Motor neuron (in vitro differentiated cells): ENCODE results near the gene PIGR. TPM values are rescaled to one million over a fixed set of nuclear protein-coding genes. Genes with fewer than 3 reads are reported as not detected.
A peak's percentile ranks its signal among the peaks of the same experiment; 100 is the strongest.

ENCODE experiments used
- ATAC-seq, 8 experiments: fragments of 200-7000 bp; cut with Tn5 transposase; replicated peaks in 6 of 8; 2 replicates each; pipeline ENCODE4 v1.8.0; 2021; ENCODE audit warnings: mild to moderate bottlenecking in 8 of 8, moderate library complexity in 8 of 8
- H3K27ac ChIP-seq, 2 donors: fragments of 250-450 bp; sonication (Bioruptor Pico); 2 replicates each; pipeline ENCODE4 v1.9.0; 2021; ENCODE audit warnings: antibody characterized with exemption in 2 of 2, mild to moderate bottlenecking in 2 of 2, moderate library complexity in 1 of 2
- H3K4me1 ChIP-seq, 2 donors: fragments of 250-450 bp; sonication (Bioruptor Pico); replicated peaks in 1 of 2; 2 replicates each; pipeline ENCODE4 v1.6.1; 2021; ENCODE audit warnings: antibody characterized with exemption in 2 of 2, mild to moderate bottlenecking in 2 of 2, moderate library complexity in 1 of 2
- H3K4me3 ChIP-seq, 5 donors: fragments of 250-450 bp; sonication (Bioruptor Pico); 2 replicates each; pipeline ENCODE4 v1.9.0; 2021; ENCODE audit warnings: antibody characterized with exemption in 5 of 5, mild to moderate bottlenecking in 5 of 5, moderate library complexity in 4 of 5
- WGBS, 10 experiments: fragments of 450-650 bp; shearing (Covaris generic); methylation state at CpG; one replicate each; pipeline ENCODE4 v1.0.0; 2022; 5-methylcytosine and 5-hydroxymethylcytosine counted together
- in situ Hi-C, 9 experiments: fragments of 400-800 bp; cut with MboI; loops; one replicate each; pipeline ENCODE4 v1.15.0; 2021; ENCODE audit warnings: low sequenced_read_pairs in 9 of 9, low pct_unique_long_range_greater_than_20kb in 2 of 9; ENCODE audit not compliant: unreplicated experiment in 9 of 9
- total RNA-seq, 8 experiments: library from RNA; unstranded; fragments of 300-600 nt; gene quantifications; 2 replicates each; pipeline versions ENCODE4 v1.2.3 to v1.2.4, GENCODE V29; 2022

PIGR gene
- total RNA-seq, 8 experiments from 2014 or later, result 0.04 to 0.47 (median 0.14) TPM; not detected in 4

- Histone ChIP-seq H3K4me1 (peaks cover 4 to 7% of the 10 kb centered on the region in 2 donors), H3K27ac (no peak overlapping the region), H3K4me3 (no peak overlapping the region)
- WGBS, 10 experiments, result 17 to 100% (median 85%) methylated on average over 1 to 3 of the region's 3 CpGs; no CpG with 5 or more reads in 2 of the 10 experiments
- no peak for ATAC-seq
- in situ Hi-C loops, result no loop called here
These were observed 5.7 kb downstream of the PIGR start for GRCh38 chr1:206940588-206940936.

GRCh38 chr1:206939841-206940587 lies 6.3 kb downstream of the PIGR start:
- ATAC-seq, result no peak
- in situ Hi-C loops, result no loop called here
- WGBS, 10 experiments, result 72 to 100% (median 93%) methylated on average over 1 to 9 of the region's 9 CpGs; no CpG with 5 or more reads in 2 of the 10 experiments

GRCh38 chr1:206939131-206939530 lies 7.1 kb downstream of the PIGR start:
- in situ Hi-C loops, result no loop called here

More at GRCh38 chr1:206939841-206940587, 6.3 kb downstream of the PIGR start:
- peaks cover 4 to 7% of the 10 kb centered on the region in 2 donors for H3K4me1 ChIP-seq
- no peak overlapping the region for H3K4me3 ChIP-seq
- H3K27ac ChIP-seq, result no peak overlapping the region

GRCh38 chr1:206937425-206937824 lies 8.8 kb downstream of the PIGR start:
- 53 to 100% (median 90%) methylated on average over 1 to 6 of the region's 6 CpGs; no CpG with 5 or more reads in 1 of the 10 experiments for WGBS, 10 experiments
- in situ Hi-C loops, result no loop called here
- peaks cover 4 to 7% of the 10 kb centered on the region in 2 donors for H3K4me1 ChIP-seq
- no peak for ATAC-seq
- H3K4me3 ChIP-seq, result no peak overlapping the region
- no peak overlapping the region for H3K27ac ChIP-seq

More at GRCh38 chr1:206939131-206939530, 7.1 kb downstream of the PIGR start:
- no peak for ATAC-seq
- Histone ChIP-seq H3K27ac (no peak overlapping the region), H3K4me1 (peaks cover 4 to 7% of the 10 kb centered on the region in 2 donors), H3K4me3 (no peak overlapping the region)
- WGBS, 10 experiments, result 73 to 95% (median 85%) methylated on average over 2 to 9 of the region's 13 CpGs; no CpG with 5 or more reads in 3 of the 10 experiments

- Histone ChIP-seq H3K27ac (no peak overlapping the region), H3K4me1 (peaks cover 4 to 7% of the 10 kb centered on the region in 2 donors), H3K4me3 (no peak overlapping the region)
- WGBS, 10 experiments, result 38 to 100% (median 82%) methylated on average over 1 to 13 of the region's 19 CpGs; no CpG with 5 or more reads in 3 of the 10 experiments
- ATAC-seq, result peak in 2 of 8 experiments; percentile 68 to 96
- in situ Hi-C loops, result no loop called here
These were observed 10.7 kb downstream of the PIGR start for GRCh38 chr1:206935491-206936067.

GRCh38 chr1:206933333-206933945 lies 12.8 kb downstream of the PIGR start:
- in situ Hi-C loops, result no loop called here
- peak in 3 of 8 experiments; percentile 31 to 73 (median 58) for ATAC-seq
- 28 to 75% (median 65%) methylated on average over 2 to 8 of the region's 8 CpGs; no CpG with 5 or more reads in 3 of the 10 experiments for WGBS, 10 experiments
- Histone ChIP-seq H3K4me1 (peaks cover 4 to 7% of the 10 kb centered on the region in 2 donors), H3K27ac (no peak overlapping the region), H3K4me3 (no peak overlapping the region)

DNA sequence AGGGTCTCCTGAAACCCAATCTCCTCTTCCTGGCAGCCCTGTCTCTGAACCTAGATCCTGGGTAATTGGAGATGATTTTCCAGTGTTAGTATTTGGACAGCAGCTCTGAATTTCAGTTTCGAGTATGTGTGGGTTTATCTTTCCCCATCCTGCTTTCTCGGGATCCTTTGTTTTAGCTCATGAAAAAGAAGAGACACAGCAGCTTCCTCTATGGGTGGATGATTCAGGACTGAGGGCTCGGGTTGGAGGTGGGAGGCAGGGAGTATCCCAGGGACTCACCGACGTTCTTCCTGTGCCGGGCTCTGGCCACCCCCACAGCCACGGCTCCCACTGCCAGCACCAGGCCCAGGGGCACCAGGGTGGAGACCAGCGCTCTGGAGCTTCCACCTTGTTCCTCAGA lies 14.1 kb downstream of the PIGR start:
- peaks cover 4 to 7% of the 10 kb centered on the region in 2 donors for H3K4me1 ChIP-seq
- no peak overlapping the region for H3K4me3 ChIP-seq
- H3K27ac ChIP-seq, result no peak overlapping the region
- in situ Hi-C loops, result no loop called here
- ATAC-seq, result no peak
- WGBS, 10 experiments, result 20 to 100% (median 79%) methylated on average over 1 to 8 of the region's 8 CpGs; no CpG with 5 or more reads in 1 of the 10 experiments

DNA sequence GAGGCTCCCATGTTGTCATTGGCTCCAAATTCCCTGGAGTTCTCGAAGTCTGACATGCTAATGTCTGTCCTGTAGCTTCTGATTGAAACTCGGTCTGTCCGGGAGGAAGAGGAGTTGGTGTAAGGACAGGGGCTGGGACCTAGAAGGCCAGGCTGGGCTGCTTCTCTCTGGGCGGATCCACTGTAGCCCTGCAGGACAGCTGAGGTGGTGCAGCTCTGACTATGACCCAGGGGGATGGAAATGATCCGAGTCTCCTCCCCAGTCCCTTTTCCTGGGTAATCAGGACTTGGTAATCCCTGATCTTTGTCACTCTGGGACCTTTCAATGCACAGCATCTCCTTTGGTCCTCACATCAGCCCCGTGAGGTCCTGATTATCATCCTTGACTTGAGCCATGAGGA lies 14.6 kb downstream of the PIGR start:
- Histone ChIP-seq H3K27ac (no peak overlapping the region), H3K4me1 (peaks cover 3 to 4% of the 10 kb centered on the region in 2 donors), H3K4me3 (no peak overlapping the region)
- peak in 2 of 8 experiments; percentile 38 to 44 for ATAC-seq
- in situ Hi-C loops, result no loop called here
- 33 to 90% (median 78%) methylated on average over 1 to 6 of the region's 6 CpGs; no CpG with 5 or more reads in 3 of the 10 experiments for WGBS, 10 experiments

DNA sequence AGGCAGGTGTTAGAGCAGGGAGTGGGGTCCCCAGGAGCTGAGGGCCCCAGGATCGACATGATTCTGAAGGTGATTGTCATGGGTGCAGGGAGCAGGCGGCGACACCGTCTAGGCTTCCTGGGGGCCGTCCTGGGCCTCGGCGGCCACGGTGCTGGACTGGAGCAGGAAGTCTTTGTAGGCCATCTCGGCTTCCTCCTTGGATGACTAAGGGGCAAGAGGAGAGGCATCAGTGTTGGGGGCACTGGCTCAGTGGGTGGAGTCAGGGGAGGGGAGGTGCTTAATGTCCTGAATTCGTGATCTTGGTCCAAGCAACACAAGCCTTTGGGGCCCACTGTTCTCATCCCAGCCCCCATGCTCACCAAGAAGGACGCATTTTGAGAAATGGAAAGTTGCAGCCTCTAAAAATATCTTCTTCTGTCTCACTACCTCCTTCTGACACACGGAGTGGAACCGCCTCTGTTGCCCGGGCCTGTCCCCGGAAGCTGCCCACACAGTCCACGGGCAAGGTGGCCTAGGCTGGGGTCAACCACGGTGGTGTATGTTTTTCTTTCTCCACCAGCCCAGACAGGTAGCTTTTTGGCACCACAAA lies 16.0 kb downstream of the PIGR start:
- in situ Hi-C loops, result no loop called here
- WGBS, 10 experiments, result 72 to 100% (median 89%) methylated on average over 1 to 6 of the region's 17 CpGs; no CpG with 5 or more reads in 3 of the 10 experiments
- no peak overlapping the region for H3K27ac ChIP-seq
- no peak for ATAC-seq
- no peak overlapping the region for H3K4me3 ChIP-seq
- no peaks in the 10 kb centered on the region for H3K4me1 ChIP-seq

GRCh38 chr1:206929524-206929923 lies 16.7 kb downstream of the PIGR start:
- Histone ChIP-seq H3K27ac (no peak overlapping the region), H3K4me3 (no peak overlapping the region), H3K4me1 (no peaks in the 10 kb centered on the region)
- ATAC-seq, result no peak
- in situ Hi-C loops, result no loop called here
- 38 to 97% (median 81%) methylated on average over 1 to 6 of the region's 6 CpGs; no CpG with 5 or more reads in 3 of the 10 experiments for WGBS, 10 experiments

DNA sequence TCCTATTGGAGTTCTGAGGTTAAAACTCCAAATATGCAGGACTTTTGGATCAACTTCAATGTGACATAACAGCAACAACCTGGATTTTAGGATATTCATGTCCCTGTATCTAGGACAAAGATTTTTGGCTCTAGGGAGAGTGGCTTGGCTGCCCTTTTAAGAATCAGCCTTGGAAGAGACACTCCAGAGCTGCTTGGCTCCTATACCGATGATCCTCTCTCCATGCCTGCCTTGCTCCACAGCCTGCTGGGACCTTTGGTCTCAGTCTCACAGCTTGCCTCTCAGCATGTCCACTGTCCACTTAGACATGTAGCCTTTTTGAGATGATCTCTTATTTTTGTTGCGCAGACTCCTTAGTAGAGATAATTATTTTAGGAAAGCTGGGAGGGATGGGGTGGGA lies 20.0 kb downstream of the PIGR start:
- ATAC-seq, result no peak
- Histone ChIP-seq H3K4me3 (no peak overlapping the region), H3K27ac (no peak overlapping the region), H3K4me1 (no peaks in the 10 kb centered on the region)
- in situ Hi-C loops, result no loop called here
- 40 to 100% (median 88%) methylated on average over 1 to 2 of the region's 2 CpGs; no CpG with 5 or more reads in 1 of the 10 experiments for WGBS, 10 experiments

DNA sequence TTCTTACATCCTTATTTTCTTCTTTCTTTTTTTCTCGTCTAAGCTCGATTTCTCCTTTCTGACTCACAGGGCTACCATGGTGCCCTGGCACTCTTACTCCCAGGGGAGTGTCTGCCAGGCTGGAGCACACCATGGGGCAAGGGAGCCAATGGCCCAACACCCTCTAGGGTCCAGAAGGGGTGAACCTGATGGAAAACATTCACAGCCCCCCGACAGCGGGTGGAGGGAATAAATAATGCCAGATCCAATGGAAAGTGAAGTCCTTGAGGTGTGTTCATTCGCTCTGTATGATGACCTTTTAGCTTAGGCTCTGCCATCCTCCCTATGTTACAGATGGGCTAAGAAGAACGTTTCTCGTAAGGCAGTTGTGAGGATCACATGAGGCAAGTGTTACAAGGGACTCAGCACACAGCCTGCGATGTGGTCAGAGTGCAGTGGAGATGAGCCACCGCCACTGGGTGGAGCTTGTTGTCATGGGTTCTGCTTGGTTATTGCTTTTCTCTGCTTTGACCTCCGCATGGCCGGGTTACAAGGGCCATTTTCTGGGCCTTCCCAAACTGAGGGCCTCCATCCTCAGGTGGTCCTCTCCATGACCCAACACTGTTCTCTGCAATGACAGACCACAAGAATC lies 21.0 kb downstream of the PIGR start:
- Histone ChIP-seq H3K4me1 (no peaks in the 10 kb centered on the region), H3K27ac (no peak overlapping the region), H3K4me3 (no peak overlapping the region)
- in situ Hi-C loops, result no loop called here
- WGBS, 10 experiments, result 66 to 100% (median 85%) methylated on average over 1 to 11 of the region's 11 CpGs; no CpG with 5 or more reads in 2 of the 10 experiments
- peak in 1 of 8 experiments; percentile 16 for ATAC-seq
